Type B pancreatic cell (in vitro differentiated cells): ENCODE measurements around the gene NAV2. TPM values are rescaled to one million over a fixed set of nuclear protein-coding genes. Genes with fewer than 3 reads are reported as not detected.

Source experiments
- DNase-seq: peaks from one replicate; pipeline ENCODE4 v3.0.0; 2021; ENCODE audit warnings: mixed read lengths; ENCODE audit not compliant: unreplicated experiment; ENCODE audit errors: extremely low spot score
- H3K27ac Mint-ChIP-seq: 2 replicates; pipeline ENCODE4 v1.8.0; 2021; ENCODE audit warnings: mild to moderate bottlenecking, mixed read lengths
- H3K27me3 Mint-ChIP-seq: 2 replicates; pipeline ENCODE4 v1.8.0; 2021; ENCODE audit warnings: mixed read lengths
- H3K36me3 Mint-ChIP-seq: 2 replicates; pipeline ENCODE4 v1.8.0; 2021; ENCODE audit warnings: mixed read lengths
- H3K4me1 Mint-ChIP-seq: one replicate; pipeline ENCODE4 v1.8.0; 2021; ENCODE audit warnings: mixed read lengths; ENCODE audit not compliant: unreplicated experiment
- H3K4me3 Mint-ChIP-seq: 2 replicates; pipeline ENCODE4 v1.8.0; 2021; ENCODE audit warnings: mild to moderate bottlenecking, mixed read lengths
- H3K9me3 Mint-ChIP-seq: 2 replicates; pipeline ENCODE4 v1.8.0; 2021; ENCODE audit warnings: mixed read lengths
- total RNA-seq: library from RNA; stranded (reverse); gene quantifications from 2 replicates; pipeline ENCODE4 v1.2.1, GENCODE V29; 2021; ENCODE audit warnings: low replicate concordance
- TF ChIP-seq, protein P1 (sequence below): fragments of 200-600 bp; sonication (generic); conservative IDR thresholded peaks from 2 replicates; pipeline ENCODE4 v1.5.0; 2021; ENCODE audit warnings: antibody characterized with exemption, mild to moderate bottlenecking

The NAV2 gene
- total RNA-seq, 1 donor from 2014 or later: 54.2 TPM

DNA sequence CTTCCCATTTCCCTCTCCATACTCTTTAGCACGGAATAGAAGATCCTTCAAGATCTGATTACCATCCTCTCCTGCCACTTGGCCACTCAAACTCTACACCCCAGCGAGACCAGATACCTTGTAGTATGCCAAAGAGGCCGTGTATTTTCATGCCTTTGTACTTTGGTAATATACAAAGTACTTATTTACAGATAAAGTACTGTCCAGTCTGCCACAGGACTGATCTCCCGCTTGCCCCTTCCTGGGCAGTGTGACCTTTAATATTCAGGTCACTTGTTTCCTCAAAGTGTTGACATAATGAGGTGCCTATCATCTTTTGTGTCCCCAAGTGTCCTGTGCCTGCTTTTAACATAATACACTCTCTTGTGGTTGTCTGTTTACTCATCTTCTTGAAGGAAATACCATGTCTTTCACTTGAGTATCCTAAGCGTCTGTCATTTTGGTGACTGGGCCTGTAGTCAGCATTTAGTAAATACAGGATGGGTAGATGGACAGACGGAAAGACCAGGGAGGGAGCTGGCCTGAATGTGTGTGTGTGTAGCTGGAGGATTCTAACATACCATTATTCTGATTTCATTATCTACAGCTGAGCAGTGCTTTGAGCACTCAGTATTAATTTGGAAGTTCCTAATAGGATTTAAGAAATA is 137.4 kb downstream of the NAV2 start:
- Mint-ChIP-seq H3K27ac (no peak overlapping the region), H3K4me3 (no peak overlapping the region)
- TF ChIP-seq, protein P1, sequence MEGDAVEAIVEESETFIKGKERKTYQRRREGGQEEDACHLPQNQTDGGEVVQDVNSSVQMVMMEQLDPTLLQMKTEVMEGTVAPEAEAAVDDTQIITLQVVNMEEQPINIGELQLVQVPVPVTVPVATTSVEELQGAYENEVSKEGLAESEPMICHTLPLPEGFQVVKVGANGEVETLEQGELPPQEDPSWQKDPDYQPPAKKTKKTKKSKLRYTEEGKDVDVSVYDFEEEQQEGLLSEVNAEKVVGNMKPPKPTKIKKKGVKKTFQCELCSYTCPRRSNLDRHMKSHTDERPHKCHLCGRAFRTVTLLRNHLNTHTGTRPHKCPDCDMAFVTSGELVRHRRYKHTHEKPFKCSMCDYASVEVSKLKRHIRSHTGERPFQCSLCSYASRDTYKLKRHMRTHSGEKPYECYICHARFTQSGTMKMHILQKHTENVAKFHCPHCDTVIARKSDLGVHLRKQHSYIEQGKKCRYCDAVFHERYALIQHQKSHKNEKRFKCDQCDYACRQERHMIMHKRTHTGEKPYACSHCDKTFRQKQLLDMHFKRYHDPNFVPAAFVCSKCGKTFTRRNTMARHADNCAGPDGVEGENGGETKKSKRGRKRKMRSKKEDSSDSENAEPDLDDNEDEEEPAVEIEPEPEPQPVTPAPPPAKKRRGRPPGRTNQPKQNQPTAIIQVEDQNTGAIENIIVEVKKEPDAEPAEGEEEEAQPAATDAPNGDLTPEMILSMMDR: no peak

GRCh38 chr11:19852288-19852687 is 139.7 kb downstream of the NAV2 start:
- no peaks in the 10 kb centered on the region for H3K27me3 Mint-ChIP-seq
- TF ChIP-seq, protein P1: no peak
- H3K4me1 Mint-ChIP-seq: peaks cover 39% of the 10 kb centered on the region
- no peak for DNase-seq
- H3K27ac Mint-ChIP-seq: no peak overlapping the region
- peaks cover 5% of the 10 kb centered on the region for H3K9me3 Mint-ChIP-seq
- H3K36me3 Mint-ChIP-seq: peaks cover 4% of the 10 kb centered on the region
- H3K4me3 Mint-ChIP-seq: no peak overlapping the region

More for the DNA sequence above, 137.4 kb downstream of the NAV2 start:
- peaks cover 58% of the 10 kb centered on the region for H3K4me1 Mint-ChIP-seq
- peaks cover 5% of the 10 kb centered on the region for H3K9me3 Mint-ChIP-seq
- H3K27me3 Mint-ChIP-seq: no peaks in the 10 kb centered on the region
- H3K36me3 Mint-ChIP-seq: peaks cover 4% of the 10 kb centered on the region
- no peak for DNase-seq

DNA sequence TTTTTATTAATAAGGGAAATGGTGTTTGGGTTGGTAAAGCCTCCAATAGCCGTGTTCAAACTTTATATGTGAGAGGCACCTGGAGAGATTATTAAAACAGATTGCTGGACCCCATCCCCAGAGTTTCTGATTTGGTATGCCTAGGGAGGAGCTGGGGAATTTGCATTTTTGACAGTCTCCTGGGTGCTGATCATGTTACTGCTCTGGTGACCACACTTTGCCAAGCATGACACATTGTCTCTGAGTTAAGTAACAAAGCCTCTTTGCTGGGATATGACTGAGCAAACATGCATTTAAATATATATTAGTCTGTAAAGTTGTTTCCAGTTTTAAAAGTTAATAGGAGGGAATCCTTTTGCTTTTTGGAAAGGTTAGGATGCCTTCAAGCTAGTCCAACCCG is 140.4 kb downstream of the NAV2 start:
- Mint-ChIP-seq H3K4me1 (peaks cover 33% of the 10 kb centered on the region), H3K27me3 (no peaks in the 10 kb centered on the region), H3K36me3 (peaks cover 4% of the 10 kb centered on the region), H3K4me3 (no peak overlapping the region), H3K27ac (no peak overlapping the region), H3K9me3 (peaks cover 5% of the 10 kb centered on the region)
- TF ChIP-seq, protein P1: no peak
- no peak for DNase-seq

- peaks cover 26% of the 10 kb centered on the region for H3K4me1 Mint-ChIP-seq
- H3K36me3 Mint-ChIP-seq: peaks cover 7% of the 10 kb centered on the region
- no peak overlapping the region for H3K4me3 Mint-ChIP-seq
- H3K27me3 Mint-ChIP-seq: no peaks in the 10 kb centered on the region
- H3K27ac Mint-ChIP-seq: no peak overlapping the region
- TF ChIP-seq, protein P1: no peak
- peaks cover 14% of the 10 kb centered on the region for H3K9me3 Mint-ChIP-seq
- DNase-seq: no peak
These were observed 141.3 kb downstream of the NAV2 start for GRCh38 chr11:19853920-19854319.

DNA sequence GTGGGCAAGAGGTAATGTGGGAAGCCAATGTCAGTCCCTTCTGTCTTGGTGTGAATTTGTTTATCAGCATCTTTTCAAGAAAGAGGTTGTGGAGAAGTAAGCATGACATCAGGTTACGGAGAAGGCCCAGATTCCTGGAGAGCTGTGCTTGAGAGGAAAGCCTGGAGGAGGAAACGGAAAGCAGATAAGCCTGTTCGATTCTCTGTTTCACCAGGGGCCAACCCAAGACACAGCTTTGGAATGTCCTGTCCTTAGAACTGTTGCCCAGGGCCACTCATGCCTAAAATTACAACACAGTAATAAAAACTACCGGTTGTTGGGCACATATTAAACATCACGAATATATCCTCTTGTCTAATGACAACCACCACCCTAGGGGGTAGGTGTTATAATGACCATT is 148.5 kb downstream of the NAV2 start:
- peaks cover 9% of the 10 kb centered on the region for H3K9me3 Mint-ChIP-seq
- no peak overlapping the region for H3K27ac Mint-ChIP-seq
- no peak overlapping the region for H3K4me3 Mint-ChIP-seq
- TF ChIP-seq, protein P1: no peak
- H3K36me3 Mint-ChIP-seq: peaks cover 3% of the 10 kb centered on the region
- no peak for DNase-seq
- H3K27me3 Mint-ChIP-seq: no peaks in the 10 kb centered on the region
- peaks cover 14% of the 10 kb centered on the region for H3K4me1 Mint-ChIP-seq
